Occipital lobe (tissue), 2 donors: ENCODE data around the gene MKS1. TPM values are rescaled to one million over a fixed set of nuclear protein-coding genes. Genes with fewer than 3 reads are reported as not detected.

ENCODE experiments used
- DNase-seq: peaks from one replicate; lab custom pipeline; 2025; lab: John Stamatoyannopoulos, UW
- total RNA-seq: library from RNA; depleted of rRNA; stranded (reverse); fragments of >200 nt; gene quantifications from one replicate; pipeline ENCODE4 v1.2.3, GENCODE V29; 2014

MKS1 gene
- total RNA-seq, result 16.1 TPM

DNA sequence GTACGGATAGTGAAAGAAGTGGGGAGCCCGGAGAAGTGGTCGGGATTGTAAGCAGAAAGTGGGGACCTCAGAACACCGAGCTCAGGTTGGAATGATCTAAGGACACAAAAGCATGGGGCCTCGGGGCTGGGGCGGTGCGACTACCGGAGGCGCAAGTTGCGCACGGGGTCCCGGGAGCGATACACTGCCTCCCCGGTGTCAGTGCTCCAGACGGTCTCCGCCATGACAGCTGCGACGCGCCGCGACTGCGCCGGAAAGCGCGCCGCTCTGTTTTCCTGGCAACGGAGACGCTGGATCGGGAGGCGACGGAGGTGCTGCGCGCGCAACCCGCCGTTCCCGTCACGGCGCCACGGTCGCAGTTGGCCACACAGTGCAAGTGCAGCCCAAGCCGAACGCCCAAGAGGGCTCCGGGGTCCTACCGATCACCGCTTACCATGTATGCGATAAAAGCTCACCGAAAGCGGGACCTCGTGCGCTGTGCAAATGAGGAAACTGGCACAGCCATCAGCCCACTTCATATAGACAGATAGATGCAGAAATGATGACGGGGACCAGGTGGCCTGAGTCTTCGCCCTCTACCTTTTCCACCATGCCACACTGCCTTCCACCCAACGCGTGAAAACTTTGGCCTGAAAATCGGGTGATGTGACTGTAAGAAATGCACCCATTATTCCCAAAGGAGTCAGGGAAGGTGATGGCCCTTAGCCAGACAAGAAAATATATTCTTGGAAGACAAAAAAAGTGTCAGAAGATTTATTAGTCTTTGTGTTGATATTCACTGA lies at the start of gene MKS1:
Gene MKS1 (minus strand): TSS at position 249 of the 782 bp plus-strand sequence. CDS start 25 bp downstream, at position 224.
- peak; percentile 91 for DNase-seq

- DNase-seq, result no peak
Measured at GRCh38 chr17:58268326-58268725, 49.3 kb upstream of the MKS1 start.

GRCh38 chr17:58267347-58268324 lies 48.6 kb upstream of the MKS1 start:
- DNase-seq, result no peak

GRCh38 chr17:58265902-58266875 lies 47.1 kb upstream of the MKS1 start:
- DNase-seq, result no peak

- DNase-seq, result no peak
Measured at GRCh38 chr17:58265271-58265670, 46.2 kb upstream of the MKS1 start.

GRCh38 chr17:58264407-58265103 lies 45.5 kb upstream of the MKS1 start:
- DNase-seq, result no peak

DNA sequence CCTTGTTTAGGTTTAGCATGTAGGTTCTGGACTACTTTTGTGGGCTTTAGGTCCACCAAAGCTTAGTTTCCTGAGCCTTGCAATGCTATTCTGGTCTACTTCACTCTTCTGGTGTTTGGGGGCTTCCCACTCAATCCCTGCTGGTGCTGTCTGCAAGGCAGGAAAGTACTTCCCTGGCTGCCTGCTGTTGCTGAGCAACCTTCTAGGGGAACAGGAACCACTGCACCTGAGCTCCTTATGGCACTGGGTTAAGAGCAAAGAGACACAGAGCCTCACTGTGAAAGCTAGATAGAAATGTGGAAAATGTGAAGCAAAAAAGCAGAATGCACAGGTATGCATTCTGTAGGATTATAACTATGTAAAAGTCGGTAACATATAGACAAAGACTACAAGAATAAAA lies 44.7 kb upstream of the MKS1 start:
- no peak for DNase-seq

DNA sequence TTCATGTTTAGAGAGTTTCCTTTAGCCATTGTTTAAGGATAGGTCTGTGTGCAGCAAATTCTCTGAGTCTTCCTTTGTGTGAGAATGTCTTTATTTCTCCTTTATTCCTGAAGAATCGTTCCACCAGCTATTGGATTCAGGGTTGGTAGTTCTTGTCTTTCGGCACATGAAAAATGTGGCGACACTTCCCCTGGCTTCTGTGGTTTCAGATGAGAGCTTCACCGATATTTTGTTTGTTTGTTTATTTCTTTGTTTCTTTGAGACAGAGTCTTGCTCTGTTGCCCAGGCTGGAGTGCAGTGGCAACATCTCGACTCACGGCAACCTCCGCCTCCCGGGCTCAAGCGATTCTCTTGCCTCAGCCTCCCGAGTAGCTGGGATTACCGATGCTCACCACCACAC lies 43.1 kb upstream of the MKS1 start:
- no peak for DNase-seq

DNA sequence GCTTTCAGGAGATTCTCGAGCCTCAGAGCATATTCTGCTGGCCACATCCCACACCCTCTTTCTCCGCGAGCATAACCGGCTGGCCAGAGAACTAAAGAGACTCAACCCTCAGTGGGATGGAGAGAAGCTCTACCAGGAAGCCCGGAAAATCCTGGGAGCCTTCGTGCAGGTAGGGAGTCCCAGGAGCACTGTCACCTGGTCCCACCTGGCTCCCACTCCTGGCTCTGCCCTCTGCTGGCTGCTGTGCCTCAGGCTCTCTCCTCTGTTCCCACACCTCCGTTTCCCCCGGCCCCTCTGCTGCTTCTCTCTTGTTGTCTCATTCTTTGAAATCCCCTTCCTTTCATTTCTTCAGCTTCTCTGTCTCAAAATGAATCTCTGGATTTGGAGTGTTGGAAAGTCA lies 35.7 kb upstream of the MKS1 start:
- no peak for DNase-seq

DNA sequence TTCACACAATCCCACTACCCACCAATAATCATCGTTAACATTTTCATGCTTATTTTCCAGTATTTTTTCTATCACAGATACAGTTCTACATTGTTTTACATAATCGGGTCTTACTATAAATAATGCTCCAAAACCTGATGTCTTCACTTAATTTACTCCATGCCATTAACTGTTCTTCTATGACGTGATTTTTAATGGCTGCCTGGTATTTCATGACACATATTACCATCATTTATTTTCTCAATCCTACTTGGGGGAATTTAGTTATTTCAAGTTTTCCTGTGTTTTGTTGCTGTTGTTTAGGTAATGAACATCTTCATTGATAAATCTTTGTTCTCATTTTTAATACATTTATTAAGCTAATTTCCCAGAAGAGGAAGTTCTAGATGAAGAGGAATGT lies 34.0 kb upstream of the MKS1 start:
- DNase-seq, result no peak

DNA sequence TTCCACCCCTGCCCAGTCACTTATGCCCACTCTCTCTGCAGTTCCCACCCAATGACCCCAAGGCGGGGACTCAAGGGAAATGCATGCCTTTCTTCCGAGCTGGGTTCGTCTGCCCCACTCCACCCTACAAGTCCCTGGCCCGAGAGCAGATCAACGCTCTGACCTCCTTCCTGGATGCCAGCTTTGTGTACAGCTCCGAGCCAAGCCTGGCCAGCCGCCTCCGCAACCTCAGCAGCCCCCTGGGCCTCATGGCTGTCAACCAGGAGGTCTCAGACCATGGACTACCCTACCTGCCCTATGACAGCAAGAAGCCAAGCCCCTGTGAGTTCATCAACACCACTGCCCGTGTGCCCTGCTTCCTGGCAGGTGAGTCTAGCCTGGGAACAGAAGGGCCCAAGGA lies 33.1 kb upstream of the MKS1 start:
- no peak for DNase-seq

- no peak for DNase-seq
Measured at GRCh38 chr17:58250344-58251011, 31.4 kb upstream of the MKS1 start.

DNA sequence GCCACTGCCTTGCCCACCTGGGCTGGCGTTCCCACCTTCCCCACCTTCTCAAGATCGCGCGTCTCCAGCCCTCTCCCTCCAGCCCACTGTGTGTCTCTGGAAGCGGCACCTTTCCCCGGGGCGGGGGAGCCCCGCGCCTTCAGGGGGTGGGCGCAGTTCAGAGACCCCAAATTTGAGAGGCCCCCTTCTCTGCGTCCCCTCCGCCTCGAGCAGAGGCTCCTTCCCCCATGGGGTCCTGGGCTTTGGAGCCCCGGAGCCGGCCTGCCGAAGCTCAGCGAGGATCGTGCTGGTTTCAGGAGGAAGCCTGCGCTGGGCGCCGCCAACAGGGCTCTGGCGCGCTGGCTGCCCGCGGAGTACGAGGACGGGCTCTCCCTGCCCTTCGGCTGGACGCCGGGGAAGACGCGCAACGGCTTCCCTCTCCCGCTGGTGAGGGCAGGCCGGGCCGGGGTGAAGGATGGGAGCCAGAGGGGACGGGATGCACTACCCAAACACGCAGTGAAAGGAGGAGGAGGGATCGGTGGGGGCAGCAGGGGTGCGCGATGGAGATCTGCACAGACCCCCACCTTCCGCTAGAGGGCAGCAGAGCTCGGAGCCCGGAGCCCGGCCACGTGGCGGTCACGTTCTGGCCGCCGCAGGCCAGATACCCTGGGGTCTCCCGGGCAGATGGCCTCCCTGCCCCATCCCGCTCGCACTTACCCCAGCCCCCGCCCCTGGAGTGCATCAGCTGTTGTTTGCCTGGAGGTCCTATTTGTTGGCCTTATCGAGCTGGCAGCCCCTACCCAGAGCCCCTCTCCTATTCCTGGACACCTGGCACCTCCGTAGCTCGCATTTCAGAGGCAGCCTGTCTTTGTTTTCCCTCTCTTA lies 30.4 kb upstream of the MKS1 start:
- peak; percentile 37 for DNase-seq

- DNase-seq, result no peak
Measured at GRCh38 chr17:58248955-58249269, 29.9 kb upstream of the MKS1 start.

DNA sequence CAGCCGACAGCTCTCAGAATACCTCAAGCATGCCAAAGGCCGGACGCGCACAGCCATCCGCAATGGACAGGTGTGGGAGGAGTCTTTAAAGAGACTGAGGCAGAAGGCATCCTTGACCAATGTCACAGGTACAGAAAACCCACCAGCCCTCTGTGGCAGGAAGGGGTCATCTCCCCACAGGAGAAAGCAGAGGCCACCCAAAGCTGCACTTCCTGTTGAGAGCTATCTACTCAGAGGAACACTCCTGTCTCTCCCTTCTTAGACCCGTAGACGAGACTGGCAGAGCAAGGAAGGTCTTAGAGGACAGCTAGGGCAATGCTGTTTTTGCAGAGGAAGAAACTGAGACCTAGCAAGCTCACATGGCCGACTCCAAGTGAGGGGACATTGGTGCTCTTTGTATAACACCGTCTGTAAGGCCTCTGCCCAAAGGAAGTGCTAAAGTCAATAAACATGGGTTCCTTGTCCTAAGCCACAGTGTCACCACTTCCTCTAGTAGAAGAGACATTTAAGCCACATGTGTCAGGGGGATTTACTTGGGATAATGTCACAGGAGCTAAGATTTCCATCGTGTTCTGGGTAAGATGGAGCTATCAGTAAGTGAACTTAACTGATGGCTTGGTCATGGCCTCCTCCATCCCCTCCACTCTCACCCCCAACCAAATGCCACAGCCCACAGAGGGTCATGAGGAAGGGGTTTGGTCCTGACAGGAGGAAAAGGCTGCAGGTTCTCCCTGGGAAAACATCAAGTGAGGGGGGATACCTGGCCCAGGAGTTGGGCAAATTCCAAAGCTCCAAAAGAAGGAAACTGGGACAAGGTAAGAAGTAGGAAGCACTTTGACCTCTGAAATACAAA lies 28.7 kb upstream of the MKS1 start:
- no peak for DNase-seq

- no peak for DNase-seq
Measured at GRCh38 chr17:58246781-58247180, 27.7 kb upstream of the MKS1 start.

- no peak for DNase-seq
Measured at GRCh38 chr17:58246104-58246740, 27.2 kb upstream of the MKS1 start.
